HG02973 (cell line): Measurements from ENCODE around the gene RGL2.
"Not testable (repeated sequence)": the region's sequence is repeated elsewhere in the genome, so short reads cannot be mapped to it uniquely, and the experiment has no call there.

Source experiments
- ATAC-seq: cut with Tn5 transposase; IDR thresholded peaks from one replicate; pipeline ENCODE4 v1.9.1; 2021; ENCODE audit warnings: moderate library complexity; ENCODE audit not compliant: unreplicated experiment

The RGL2 gene

GRCh38 chr6:33298773-33299236 lies at the start of gene RGL2:
Gene RGL2 (minus strand): TSS chr6:33298942. CDS start chr6:33298610, 332 bp downstream.
- ATAC-seq, result no peak

- no peak for ATAC-seq
Measured at GRCh38 chr6:33347816-33348215, 49.1 kb upstream of the RGL2 start.

- not testable (repeated sequence) for ATAC-seq
Measured at GRCh38 chr6:33346972-33347371, 48.2 kb upstream of the RGL2 start.

- ATAC-seq, result no peak
Measured at GRCh38 chr6:33344701-33345697, 46.3 kb upstream of the RGL2 start.

- ATAC-seq, result no peak
Measured at GRCh38 chr6:33343953-33344611, 45.3 kb upstream of the RGL2 start.

- not testable (repeated sequence) for ATAC-seq
Measured at GRCh38 chr6:33343606-33343952, 44.8 kb upstream of the RGL2 start.

- ATAC-seq, result no peak
Measured at GRCh38 chr6:33339193-33339592, 40.5 kb upstream of the RGL2 start.

- no peak for ATAC-seq
Measured at GRCh38 chr6:33336495-33336894, 37.8 kb upstream of the RGL2 start.

- no peak for ATAC-seq
Measured at GRCh38 chr6:33335916-33336315, 37.2 kb upstream of the RGL2 start.

- no peak for ATAC-seq
Measured at GRCh38 chr6:33333666-33334065, 34.9 kb upstream of the RGL2 start.

GRCh38 chr6:33330736-33331135 lies 32.0 kb upstream of the RGL2 start:
- no peak for ATAC-seq

- no peak for ATAC-seq
Measured at GRCh38 chr6:33329058-33329457, 30.3 kb upstream of the RGL2 start.

GRCh38 chr6:33324125-33324524 lies 25.4 kb upstream of the RGL2 start:
- no peak for ATAC-seq

- ATAC-seq, result no peak
Measured at GRCh38 chr6:33323623-33323948, 24.8 kb upstream of the RGL2 start.

GRCh38 chr6:33321227-33321626 lies 22.5 kb upstream of the RGL2 start:
- ATAC-seq, result no peak

GRCh38 chr6:33320315-33321181 lies 21.8 kb upstream of the RGL2 start:
- no peak for ATAC-seq

GRCh38 chr6:33319939-33320314 lies 21.2 kb upstream of the RGL2 start:
- no peak for ATAC-seq

GRCh38 chr6:33318426-33319073 lies 19.8 kb upstream of the RGL2 start:
- no peak for ATAC-seq

- peak; percentile 40 for ATAC-seq
Measured at GRCh38 chr6:33317669-33318425, 19.1 kb upstream of the RGL2 start, which contains the start of gene ZBTB22. Gene ZBTB22 (minus strand): TSS chr6:33317744. CDS start chr6:33316916, 828 bp downstream.

- ATAC-seq, result no peak
Measured at GRCh38 chr6:33317419-33317668, 18.6 kb upstream of the RGL2 start.
